SJSA1 (cell line): ENCODE measurements around the gene HOXB4. TPM values are rescaled to one million over a fixed set of nuclear protein-coding genes. Genes with fewer than 3 reads are reported as not detected.
"Not testable (repeated sequence)": the region's sequence is repeated elsewhere in the genome, so short reads cannot be mapped to it uniquely, and the experiment has no call there.

Experiments used
- DNase-seq, 2 experiments: peaks; one replicate each; pipeline ENCODE4 v3.0.0-alpha.2; 2015 to 2020; ENCODE audit warnings: low spot score in 2 of 2, low read depth in 1 of 2
- H3K27ac ChIP-seq: fragments of 250-450 bp; sonication (Bioruptor Pico); 2 replicates; pipeline ENCODE4 v1.5.1; 2020; ENCODE audit warnings: mild to moderate bottlenecking, moderate library complexity
- H3K27me3 ChIP-seq: fragments of 250-450 bp; sonication (Bioruptor Pico); replicated peaks from 2 replicates; pipeline ENCODE4 v1.5.1; 2020; ENCODE audit warnings: mild to moderate bottlenecking, moderate library complexity
- H3K36me3 ChIP-seq: fragments of 250-450 bp; sonication (Bioruptor Pico); 2 replicates; pipeline ENCODE4 v1.5.1; 2020; ENCODE audit warnings: mild to moderate bottlenecking
- H3K4me1 ChIP-seq: fragments of 250-450 bp; sonication (Bioruptor Pico); replicated peaks from 2 replicates; pipeline ENCODE4 v1.6.1; 2021; ENCODE audit warnings: mild to moderate bottlenecking
- H3K4me3 ChIP-seq: fragments of 250-450 bp; sonication (Bioruptor Pico); 2 replicates; pipeline ENCODE4 v1.5.1; 2020; ENCODE audit warnings: mild to moderate bottlenecking
- H3K9me3 ChIP-seq: fragments of 250-450 bp; sonication (Bioruptor Pico); replicated peaks from 2 replicates; pipeline ENCODE4 v1.5.1; 2020; ENCODE audit warnings: mild to moderate bottlenecking
- total RNA-seq: library from RNA; depleted of rRNA; stranded (reverse); fragments of >200 nt; shearing (Covaris generic); gene quantifications from 2 replicates; pipeline ENCODE4 v1.2.3, GENCODE V29; 2014

The HOXB4 gene
- total RNA-seq, 1 experiment from 2014 or later, result 3.2 TPM

GRCh38 chr17:48539177-48539576 lies 39.0 kb downstream of the HOXB4 start:
- H3K4me1 ChIP-seq, result peaks cover 14% of the 10 kb centered on the region
- no peak overlapping the region for H3K27ac ChIP-seq
- no peaks in the 10 kb centered on the region for H3K27me3 ChIP-seq
- H3K9me3 ChIP-seq, result no peaks in the 10 kb centered on the region
- DNase-seq, result no peak
- H3K36me3 ChIP-seq, result no peaks in the 10 kb centered on the region
- no peak overlapping the region for H3K4me3 ChIP-seq

GRCh38 chr17:48537316-48537715 lies 40.8 kb downstream of the HOXB4 start:
- no peak overlapping the region for H3K4me3 ChIP-seq
- H3K9me3 ChIP-seq, result peaks cover 4% of the 10 kb centered on the region; the same call in 1 of the 2 replicates
- no peak overlapping the region for H3K27ac ChIP-seq
- H3K4me1 ChIP-seq, result peaks cover 3% of the 10 kb centered on the region; the same call in 1 of the 2 replicates
- no peaks in the 10 kb centered on the region for H3K27me3 ChIP-seq
- no peaks in the 10 kb centered on the region for H3K36me3 ChIP-seq
- no peak for DNase-seq

GRCh38 chr17:48535793-48536559 lies 42.2 kb downstream of the HOXB4 start:
- not testable (repeated sequence) for H3K4me3 ChIP-seq, H3K27ac ChIP-seq, H3K27me3 ChIP-seq, DNase-seq, H3K9me3 ChIP-seq, H3K36me3 ChIP-seq, H3K4me1 ChIP-seq

- Histone ChIP-seq H3K27ac (no peak overlapping the region), H3K36me3 (no peaks in the 10 kb centered on the region), H3K4me3 (no peak overlapping the region), H3K9me3 (peaks cover 4% of the 10 kb centered on the region; the same call in 1 of the 2 replicates), H3K4me1 (peaks cover 3% of the 10 kb centered on the region; the same call in 1 of the 2 replicates), H3K27me3 (no peaks in the 10 kb centered on the region; the same call in 1 of the 2 replicates)
- DNase-seq, result no peak
These were observed 45.9 kb downstream of the HOXB4 start for GRCh38 chr17:48532261-48532660.

- H3K9me3 ChIP-seq, result peaks cover 4% of the 10 kb centered on the region; the same call in 1 of the 2 replicates
- no peaks in the 10 kb centered on the region for H3K4me1 ChIP-seq
- H3K36me3 ChIP-seq, result no peaks in the 10 kb centered on the region; the same call in 1 of the 2 replicates
- no peak within 1 kb of the TSS for H3K27ac ChIP-seq
- DNase-seq, result no peak
- no peak within 1 kb of the TSS for H3K4me3 ChIP-seq
- no peaks in the 10 kb centered on the region; the same call in 1 of the 2 replicates for H3K27me3 ChIP-seq
These were observed 47.3 kb downstream of the HOXB4 start, which contains the start of gene HOXB1 for GRCh38 chr17:48530887-48531272. TSS of gene HOXB1 (minus strand) at chr17:48531011. CDS start at chr17:48530904, 107 bp downstream.

GRCh38 chr17:48530208-48530886 lies 47.8 kb downstream of the HOXB4 start:
- H3K27me3 ChIP-seq, result no peaks in the 10 kb centered on the region; the same call in 1 of the 2 replicates
- H3K4me3 ChIP-seq, result no peak overlapping the region
- no peak overlapping the region for H3K27ac ChIP-seq
- H3K9me3 ChIP-seq, result peaks cover 4% of the 10 kb centered on the region; the same call in 1 of the 2 replicates
- H3K36me3 ChIP-seq, result no peaks in the 10 kb centered on the region; the same call in 1 of the 2 replicates
- H3K4me1 ChIP-seq, result no peaks in the 10 kb centered on the region
- no peak for DNase-seq

- Histone ChIP-seq H3K27ac (no peak overlapping the region), H3K4me1 (no peaks in the 10 kb centered on the region), H3K27me3 (no peaks in the 10 kb centered on the region; the same call in 1 of the 2 replicates), H3K36me3 (no peaks in the 10 kb centered on the region; the same call in 1 of the 2 replicates), H3K4me3 (no peak overlapping the region), H3K9me3 (peaks cover 4% of the 10 kb centered on the region; the same call in 1 of the 2 replicates)
- DNase-seq, result no peak
These were observed 48.5 kb downstream of the HOXB4 start for GRCh38 chr17:48529683-48530009.

- Histone ChIP-seq H3K4me3 (no peak overlapping the region), H3K27ac (no peak overlapping the region), H3K9me3 (peaks cover 4% of the 10 kb centered on the region; the same call in 1 of the 2 replicates), H3K4me1 (no peaks in the 10 kb centered on the region), H3K36me3 (no peaks in the 10 kb centered on the region; the same call in 1 of the 2 replicates), H3K27me3 (no peaks in the 10 kb centered on the region; the same call in 1 of the 2 replicates)
- no peak for DNase-seq
These were observed 49.0 kb downstream of the HOXB4 start for GRCh38 chr17:48528936-48529682.

- H3K27me3 ChIP-seq, result no peaks in the 10 kb centered on the region; the same call in 1 of the 2 replicates
These were observed 49.8 kb downstream of the HOXB4 start for GRCh38 chr17:48528153-48528935.

GRCh38 chr17:48527547-48527932 lies 50.6 kb downstream of the HOXB4 start:
- no peak for DNase-seq
- Histone ChIP-seq H3K9me3 (no peaks in the 10 kb centered on the region), H3K4me1 (no peaks in the 10 kb centered on the region), H3K27me3 (no peaks in the 10 kb centered on the region; the same call in 1 of the 2 replicates), H3K27ac (no peak overlapping the region), H3K36me3 (no peaks in the 10 kb centered on the region; the same call in 1 of the 2 replicates), H3K4me3 (no peak overlapping the region)

More at GRCh38 chr17:48528153-48528935, 49.8 kb downstream of the HOXB4 start:
- no peaks in the 10 kb centered on the region for H3K4me1 ChIP-seq
- H3K4me3 ChIP-seq, result no peak overlapping the region
- no peak overlapping the region for H3K27ac ChIP-seq
- no peaks in the 10 kb centered on the region for H3K9me3 ChIP-seq
- H3K36me3 ChIP-seq, result no peaks in the 10 kb centered on the region; the same call in 1 of the 2 replicates
- no peak for DNase-seq

- Histone ChIP-seq H3K4me1 (0 out of 2 replicates have a peak, but pooled peaks cover 5% of the 10 kb centered on the region), H3K27ac (no peak overlapping the region), H3K4me3 (no peak overlapping the region), H3K27me3 (no peaks in the 10 kb centered on the region; the same call in 1 of the 2 replicates), H3K36me3 (no peaks in the 10 kb centered on the region; the same call in 1 of the 2 replicates), H3K9me3 (no peaks in the 10 kb centered on the region)
- DNase-seq, result no peak
These were observed 51.3 kb downstream of the HOXB4 start for GRCh38 chr17:48526608-48527546.
